ENCODE measurements around the gene COPS2. TPM values are rescaled to one million over a fixed set of nuclear protein-coding genes. Genes with fewer than 3 reads are reported as not detected.

COPS2 gene
- total and polyA plus RNA-seq, 10 of the 15 experiments (the other 5 are each of a cell fraction or from before 2014, with no cell fraction given), result 31.5 to 115 (median 76.3) TPM

DNA sequence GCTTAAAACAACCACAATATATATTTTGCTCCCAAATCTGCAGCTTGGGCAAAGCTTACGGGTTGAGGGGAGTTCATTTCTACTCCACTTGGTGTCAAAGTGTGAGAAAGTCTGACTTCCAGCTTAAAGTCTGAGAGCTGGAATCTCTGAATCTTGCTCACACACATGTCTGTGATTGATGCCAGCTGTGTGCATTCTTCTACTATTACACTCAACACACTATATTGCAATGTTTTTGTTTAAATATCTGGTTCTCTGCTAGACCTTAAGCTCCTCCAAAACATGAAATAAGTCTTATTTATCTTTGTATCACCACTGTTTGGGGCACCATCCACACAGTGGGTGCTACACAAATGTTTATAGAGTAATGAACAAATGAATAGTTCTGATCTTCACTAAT lies 72.4 kb downstream of the COPS2 start:
- H3K9ac ChIP-seq (ENCODE audit: control insufficient read depth, insufficient read depth, low read length), result no peak overlapping the region
- no peak overlapping the region for H3K4me2 ChIP-seq (ENCODE audit: control insufficient read depth, insufficient read depth)
- RAD21 ChIA-PET (ENCODE audit: unreplicated experiment), result no interaction called here
- H3K27ac ChIP-seq (ENCODE audit: control insufficient read depth, insufficient read depth), result no peak overlapping the region
- no peaks in the 10 kb centered on the region for H3K4me1 ChIP-seq (ENCODE audit: control insufficient read depth, insufficient read depth, low read length)
- DNase-seq (ENCODE audit: low read depth, low spot score) (no peak), ATAC-seq (no peak), FAIRE-seq (no peak)
- no peak overlapping the region for H2AFZ ChIP-seq (ENCODE audit: control insufficient read depth, low read depth, low read length)
- intact Hi-C loops (cut with micrococcal nuclease; ENCODE audit: unreplicated experiment), result no loop called here
- CTCF ChIA-PET, result interaction anchor here (0.5 to 1.4 kb wide), 2 partner anchors 14 to 509 kb away, joined by 3 to 4 read pairs; no protein-coding TSS in a partner anchor
- H3K4me3 ChIP-seq, result no peak overlapping the region
- no peaks in the 10 kb centered on the region for H4K20me1 ChIP-seq (ENCODE audit: control insufficient read depth, insufficient read depth)
- in situ Hi-C loops (cut with MboI), result no loop called here
- H3K27me3 ChIP-seq (replicated peaks in 1 of 2; ENCODE audit: control insufficient read depth in 2 of 2, insufficient read depth in 2 of 2, low read length in 1 of 2), result no peaks in the 10 kb centered on the region
- no peaks in the 10 kb centered on the region for H3K79me2 ChIP-seq (ENCODE audit: control insufficient read depth, insufficient read depth, low read length)
- no peaks in the 10 kb centered on the region for H3K36me3 ChIP-seq (ENCODE audit: control insufficient read depth in 2 of 2, insufficient read depth in 2 of 2, low read length in 1 of 2)
- no peaks in the 10 kb centered on the region for H3K9me3 ChIP-seq (replicated peaks; ENCODE audit: control insufficient read depth, insufficient read depth, low read length)
- POLR2A ChIA-PET, result no interaction called here
- whole genome bisulfite sequencing (ENCODE audit: insufficient coverage, insufficient replicate concordance, low lambda C conversion rate, missing lambda C conversion rate), result 0% methylated on average over 1 of the region's 1 CpG
- SMC1A ChIA-PET (ENCODE audit: uncharacterized antibody, unreplicated experiment), result interaction anchor here (0.8 to 1.1 kb wide), 4 partner anchors 23 to 281 kb away, joined by 3 to 4 read pairs (median 3); no protein-coding TSS in a partner anchor
- BruUV-seq (replicated peaks), result no TSS peak
- no peak for TF ChIP-seq ZNF622 (IDR thresholded peaks at IDR 0.05)
- TF ChIP-seq SREBF1 (IDR thresholded peaks at IDR 0.05; ENCODE audit: low read length), result no peak
- TF ChIP-seq MEF2B (IDR thresholded peaks at IDR 0.05; ENCODE audit: partially characterized antibody, poor library complexity, severe bottlenecking), result no peak
- no peak for TF ChIP-seq RFX5 (IDR thresholded peaks at IDR 0.05; ENCODE audit: low read depth, low read length)
- no peak for TF ChIP-seq ZBTB4 (CRISPR knock-in tag; IDR thresholded peaks at IDR 0.05)
- TF ChIP-seq PAX5 (IDR thresholded peaks at IDR 0.05; ENCODE audit: borderline replicate concordance, low read depth, low read length), result no peak
- TF ChIP-seq, protein P1, sequence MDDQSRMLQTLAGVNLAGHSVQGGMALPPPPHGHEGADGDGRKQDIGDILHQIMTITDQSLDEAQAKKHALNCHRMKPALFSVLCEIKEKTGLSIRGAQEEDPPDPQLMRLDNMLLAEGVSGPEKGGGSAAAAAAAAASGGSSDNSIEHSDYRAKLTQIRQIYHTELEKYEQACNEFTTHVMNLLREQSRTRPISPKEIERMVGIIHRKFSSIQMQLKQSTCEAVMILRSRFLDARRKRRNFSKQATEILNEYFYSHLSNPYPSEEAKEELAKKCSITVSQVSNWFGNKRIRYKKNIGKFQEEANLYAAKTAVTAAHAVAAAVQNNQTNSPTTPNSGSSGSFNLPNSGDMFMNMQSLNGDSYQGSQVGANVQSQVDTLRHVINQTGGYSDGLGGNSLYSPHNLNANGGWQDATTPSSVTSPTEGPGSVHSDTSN (IDR thresholded peaks at IDR 0.05; ENCODE audit: insufficient replicate concordance, low read depth, low read length), result no peak
- no peak for TF ChIP-seq POLR2AphosphoS2 (IDR thresholded peaks at IDR 0.05; ENCODE audit: low read depth, low read length)
- no peak for TF ChIP-seq TCF7 (IDR thresholded peaks at IDR 0.05; ENCODE audit: borderline replicate concordance)
- no peak for TF ChIP-seq E2F8 (IDR thresholded peaks at IDR 0.05; ENCODE audit: low read depth, partially characterized antibody)
- TF ChIP-seq POLR2A (IDR thresholded peaks at IDR 0.05; ENCODE audit: low read depth, low read length), result no peak
- TF ChIP-seq, protein P2, sequence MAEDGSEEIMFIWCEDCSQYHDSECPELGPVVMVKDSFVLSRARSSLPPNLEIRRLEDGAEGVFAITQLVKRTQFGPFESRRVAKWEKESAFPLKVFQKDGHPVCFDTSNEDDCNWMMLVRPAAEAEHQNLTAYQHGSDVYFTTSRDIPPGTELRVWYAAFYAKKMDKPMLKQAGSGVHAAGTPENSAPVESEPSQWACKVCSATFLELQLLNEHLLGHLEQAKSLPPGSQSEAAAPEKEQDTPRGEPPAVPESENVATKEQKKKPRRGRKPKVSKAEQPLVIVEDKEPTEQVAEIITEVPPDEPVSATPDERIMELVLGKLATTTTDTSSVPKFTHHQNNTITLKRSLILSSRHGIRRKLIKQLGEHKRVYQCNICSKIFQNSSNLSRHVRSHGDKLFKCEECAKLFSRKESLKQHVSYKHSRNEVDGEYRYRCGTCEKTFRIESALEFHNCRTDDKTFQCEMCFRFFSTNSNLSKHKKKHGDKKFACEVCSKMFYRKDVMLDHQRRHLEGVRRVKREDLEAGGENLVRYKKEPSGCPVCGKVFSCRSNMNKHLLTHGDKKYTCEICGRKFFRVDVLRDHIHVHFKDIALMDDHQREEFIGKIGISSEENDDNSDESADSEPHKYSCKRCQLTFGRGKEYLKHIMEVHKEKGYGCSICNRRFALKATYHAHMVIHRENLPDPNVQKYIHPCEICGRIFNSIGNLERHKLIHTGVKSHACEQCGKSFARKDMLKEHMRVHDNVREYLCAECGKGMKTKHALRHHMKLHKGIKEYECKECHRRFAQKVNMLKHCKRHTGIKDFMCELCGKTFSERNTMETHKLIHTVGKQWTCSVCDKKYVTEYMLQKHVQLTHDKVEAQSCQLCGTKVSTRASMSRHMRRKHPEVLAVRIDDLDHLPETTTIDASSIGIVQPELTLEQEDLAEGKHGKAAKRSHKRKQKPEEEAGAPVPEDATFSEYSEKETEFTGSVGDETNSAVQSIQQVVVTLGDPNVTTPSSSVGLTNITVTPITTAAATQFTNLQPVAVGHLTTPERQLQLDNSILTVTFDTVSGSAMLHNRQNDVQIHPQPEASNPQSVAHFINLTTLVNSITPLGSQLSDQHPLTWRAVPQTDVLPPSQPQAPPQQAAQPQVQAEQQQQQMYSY (CRISPR knock-in tag; IDR thresholded peaks at IDR 0.05), result no peak
- no peak for TF ChIP-seq FOS (IDR thresholded peaks at IDR 0.05; ENCODE audit: borderline replicate concordance, extremely low read depth, insufficient read length)
- TF ChIP-seq CEBPB (IDR thresholded peaks at IDR 0.05; ENCODE audit: borderline replicate concordance in 1 of 2, low read depth in 2 of 2, low read length in 2 of 2), result no peak
